Activated naive CD8-positive, alpha-beta T cell treated with anti-CD3 and anti-CD28 coated beads, Interleukin-2, amount 50 U/mL, for 16 hours (primary cell): ENCODE data around the gene UVSSA.
"Not testable (repeated sequence)": the region's sequence is repeated elsewhere in the genome, so short reads cannot be mapped to it uniquely, and the experiment has no call there.

Experiments used
- DNase-seq: peaks from one replicate; pipeline ENCODE4 v3.0.0-alpha.2; 2020; ENCODE audit warnings: low read depth, low spot score

UVSSA gene

GRCh38 chr4:1317177-1318045 is 29.6 kb upstream of the UVSSA start:
- no peak for DNase-seq

- DNase-seq, result no peak
Observed at GRCh38 chr4:1318046-1318375, 29.0 kb upstream of the UVSSA start.

- no peak for DNase-seq
Observed at GRCh38 chr4:1318488-1319213, 28.4 kb upstream of the UVSSA start.

DNA sequence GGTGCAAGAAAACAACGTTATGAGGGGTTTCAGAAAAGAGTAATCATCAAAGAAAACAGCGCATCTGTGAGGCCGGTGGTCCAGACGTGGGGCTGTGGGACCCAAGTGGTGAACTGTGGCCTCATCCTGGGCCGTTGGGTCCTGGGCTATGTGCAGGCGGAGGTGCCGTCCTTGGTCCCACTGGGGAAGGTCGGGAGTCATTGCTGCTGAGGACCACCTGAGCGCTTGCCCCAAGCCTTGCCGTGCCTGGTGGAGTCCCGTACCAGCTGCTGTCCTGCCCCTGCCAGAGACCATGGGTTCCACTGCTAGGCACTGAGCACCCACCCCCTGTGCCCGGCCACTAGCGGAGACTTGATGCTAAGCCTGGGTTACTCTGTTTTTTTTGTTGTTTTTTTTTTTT is 25.5 kb upstream of the UVSSA start:
- DNase-seq, result no peak

DNA sequence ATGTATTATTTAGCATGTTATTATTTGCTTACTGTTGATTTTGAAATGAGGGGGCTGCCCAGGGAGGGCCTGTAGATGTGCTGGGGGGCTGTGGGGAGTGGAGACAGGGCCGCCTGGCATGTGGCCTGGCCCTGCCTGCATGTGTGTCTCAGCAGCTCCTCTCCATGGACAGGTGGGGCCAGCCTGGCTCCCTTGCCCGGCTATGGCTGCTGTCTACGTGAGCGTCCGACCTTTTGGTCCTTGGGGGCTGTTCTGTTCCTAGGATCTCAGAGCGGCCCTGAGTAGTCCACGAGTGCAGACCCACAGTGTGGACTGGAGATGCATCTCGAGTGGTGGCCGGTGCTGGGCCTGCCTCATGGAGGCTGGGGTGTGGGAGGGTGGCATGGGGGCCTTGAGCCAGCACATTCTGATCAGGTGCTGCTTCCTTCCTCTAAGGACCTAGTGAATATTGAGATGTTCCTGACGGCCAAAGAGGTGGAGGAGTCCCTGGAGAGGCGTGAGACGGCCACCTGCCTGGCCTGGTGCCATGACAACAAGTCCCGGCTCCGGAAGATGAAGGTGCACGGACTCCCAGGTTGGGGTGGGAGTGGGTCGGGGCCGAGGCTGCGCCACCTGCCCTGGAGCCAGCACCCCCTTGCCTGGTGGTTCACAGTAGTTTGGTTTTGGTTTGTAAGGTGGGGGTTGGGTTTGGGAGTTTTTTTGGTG is 24.9 kb upstream of the UVSSA start:
- DNase-seq, result no peak

GRCh38 chr4:1323280-1323634 is 23.8 kb upstream of the UVSSA start:
- DNase-seq, result no peak

GRCh38 chr4:1323635-1324442 is 23.2 kb upstream of the UVSSA start:
- no peak for DNase-seq

- not testable (repeated sequence) for DNase-seq
Observed at GRCh38 chr4:1324443-1325175, 22.4 kb upstream of the UVSSA start.

- no peak for DNase-seq
Observed at GRCh38 chr4:1325176-1325480, 21.9 kb upstream of the UVSSA start.

GRCh38 chr4:1325681-1326635 is 21.1 kb upstream of the UVSSA start:
- no peak for DNase-seq

- no peak for DNase-seq
Observed at GRCh38 chr4:1326751-1327525, 20.1 kb upstream of the UVSSA start.

DNA sequence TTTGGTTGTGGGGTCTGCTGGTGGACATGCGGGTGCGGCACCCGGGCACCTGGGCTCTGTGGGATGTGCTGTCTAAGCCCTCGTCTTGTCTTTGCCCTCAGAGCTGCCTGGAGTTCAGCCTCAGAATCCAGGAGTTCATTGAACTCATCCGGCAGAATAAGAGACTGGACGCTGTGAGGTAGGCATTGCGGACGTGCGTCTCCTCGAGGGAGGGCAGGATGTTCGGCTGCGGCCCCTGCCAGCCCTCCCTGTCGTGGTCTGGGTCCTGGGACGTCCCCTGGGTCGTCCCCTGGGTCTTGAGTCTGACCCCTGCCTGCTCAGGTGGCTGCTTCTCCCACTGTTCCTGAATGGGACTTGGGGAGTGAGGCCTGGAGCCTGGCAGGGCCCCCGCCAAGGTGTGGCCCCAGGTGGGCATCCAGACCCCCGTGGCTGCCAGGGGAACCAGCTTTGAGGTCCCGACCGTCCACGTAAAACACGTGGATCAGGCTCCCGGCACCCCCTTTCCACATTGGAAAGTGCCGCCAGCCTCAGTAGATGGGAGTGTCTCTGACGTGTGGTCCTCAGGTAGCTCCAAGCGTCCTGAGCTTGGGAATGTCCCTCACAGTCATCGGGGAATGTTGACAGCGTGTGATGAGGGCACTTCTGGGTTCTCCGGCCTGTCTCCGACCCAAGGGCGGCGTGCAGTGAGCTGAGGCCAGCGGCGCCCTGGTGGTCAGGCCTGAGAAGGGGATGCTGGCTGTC is 19.3 kb upstream of the UVSSA start:
- DNase-seq, result no peak

- no peak for DNase-seq
Observed at GRCh38 chr4:1328267-1329155, 18.5 kb upstream of the UVSSA start.

DNA sequence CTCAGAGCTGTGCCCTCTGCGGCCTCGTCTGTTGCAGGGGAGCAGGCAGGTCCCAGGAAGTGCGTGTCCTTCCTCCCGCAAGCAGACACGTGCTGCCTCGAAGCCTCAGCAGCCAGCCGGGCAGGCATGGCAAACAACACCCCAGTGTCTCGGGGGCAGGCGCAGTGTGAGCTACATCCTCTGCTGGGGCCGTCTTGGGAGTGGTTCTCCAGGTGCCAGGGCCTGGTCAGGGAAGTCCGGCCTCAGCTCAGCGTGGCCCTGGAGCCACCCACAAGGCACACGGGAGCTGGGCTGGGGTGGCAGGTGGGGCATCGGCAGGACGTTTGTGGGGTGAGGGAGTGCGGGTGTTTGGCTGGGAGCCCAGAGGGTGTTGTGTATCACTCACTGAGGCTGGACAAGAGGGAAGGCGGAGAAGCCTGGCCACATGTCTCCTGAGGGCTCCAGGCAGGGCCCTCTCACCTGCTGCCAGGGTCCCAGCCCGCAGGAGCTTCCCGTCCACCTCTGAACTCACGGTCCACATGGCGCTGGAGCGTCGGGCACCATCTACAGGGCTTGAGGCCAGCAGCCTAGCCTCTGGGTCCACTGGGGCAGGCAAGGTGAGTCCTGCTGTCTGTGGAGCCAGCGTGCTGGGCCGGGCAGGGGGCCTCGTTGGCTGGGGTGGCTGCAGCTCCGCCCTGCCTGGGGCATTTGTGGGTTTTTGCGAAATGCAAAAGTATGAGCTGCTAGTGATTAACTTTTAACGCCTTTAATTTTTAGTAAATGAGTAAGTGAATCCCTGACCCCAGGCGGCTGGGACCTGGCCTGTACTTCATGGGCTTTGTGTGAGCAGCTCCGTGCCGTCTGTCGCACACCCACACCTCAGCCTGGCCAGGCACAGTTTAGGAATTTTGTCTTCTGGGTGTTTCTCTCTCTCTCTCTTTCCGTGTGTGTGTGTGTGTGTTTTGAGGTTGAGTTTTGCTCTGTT is 17.3 kb upstream of the UVSSA start:
- DNase-seq, result no peak

DNA sequence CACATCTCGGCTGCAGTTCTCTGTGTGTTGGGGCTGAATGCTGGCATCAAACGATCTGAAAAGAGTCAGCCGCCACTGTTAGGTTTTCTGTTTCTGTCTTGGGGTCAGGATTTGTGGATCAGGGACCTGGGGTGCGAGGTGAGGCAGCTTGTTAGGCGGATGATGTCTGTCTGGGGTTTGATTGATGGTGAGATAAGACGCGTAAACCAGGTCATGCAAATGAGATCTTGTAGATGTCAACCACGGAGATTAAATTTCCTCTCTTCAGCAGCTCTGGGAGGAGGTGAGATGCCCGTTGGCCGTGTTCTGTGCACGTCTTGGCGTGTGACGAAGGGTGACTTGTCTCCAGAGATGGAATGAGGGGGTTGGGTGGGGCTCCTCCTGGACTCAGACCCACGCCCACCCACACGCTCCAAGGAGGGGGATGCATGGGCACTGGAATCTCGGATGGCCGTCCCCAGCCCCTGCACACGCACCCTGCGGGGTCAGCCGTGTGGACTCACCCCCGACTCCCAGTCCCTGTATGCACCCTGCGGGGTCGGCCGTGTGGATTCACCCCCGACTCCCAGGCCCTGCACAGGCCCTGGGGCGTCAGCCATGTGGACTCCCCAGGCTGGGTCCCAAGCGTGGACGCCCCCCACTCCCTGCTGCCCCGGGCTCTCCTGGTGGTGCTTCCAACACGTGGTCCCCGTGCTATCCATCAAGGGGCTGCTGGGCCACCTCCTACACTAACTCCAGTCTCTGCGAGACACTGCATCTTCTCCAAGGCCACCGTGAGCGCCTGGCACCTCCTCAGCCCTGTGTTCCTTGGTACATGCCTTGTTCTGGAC is 16.0 kb upstream of the UVSSA start:
- peak; percentile 16 for DNase-seq
